Left ventricle myocardium superior (tissue), 1 donor: ENCODE measurements around the gene SMC1A. TPM values are rescaled to one million over a fixed set of nuclear protein-coding genes. Genes with fewer than 3 reads are reported as not detected.
"Not testable (repeated sequence)": the region's sequence is repeated elsewhere in the genome, so short reads cannot be mapped to it uniquely, and the experiment has no call there.

ENCODE experiments used
- ATAC-seq: fragments of 200-7000 bp; cut with Tn5 transposase; one replicate; pipeline ENCODE4 v1.9.1; 2020; ENCODE audit warnings: mild to moderate bottlenecking, moderate library complexity
- DNase-seq: peaks from one replicate; pipeline ENCODE4 v3.0.0-alpha.2; 2020
- intact Hi-C: fragments of 100-400 bp; cut with micrococcal nuclease; formaldehyde crosslinking; loops from one replicate; pipeline ENCODE4 v1.11.0; 2022
- microRNA-seq: library from miRNA; unstranded; fragments of <30 nt; microRNA quantifications from one replicate; pipeline ENCODE4 v1.2.0, GENCODE V29; 2020; ENCODE audit warnings: borderline number of aligned reads
- total RNA-seq: library from RNA; stranded (reverse); fragmentation: NEBNext Ultra II Directional; extraction: Animal tissue kit (Norgen Biotek cat#: 25700); gene quantifications from one replicate; pipeline ENCODE4 v1.2.1, GENCODE V29; 2021
- donor health status: DM: no; HTN: yes; CAD: no; lungs with severe emphysema.

SMC1A gene
- total RNA-seq, 1 donor from 2014 or later: 40.2 TPM

- ATAC-seq: no peak
- DNase-seq: no peak
- intact Hi-C loops: no loop called here
These were observed 49.1 kb downstream of the SMC1A start for GRCh38 chrX:53373307-53373706.

GRCh38 chrX:53366454-53366853 lies 56.0 kb downstream of the SMC1A start:
- DNase-seq, intact Hi-C loops, ATAC-seq: not testable (repeated sequence)

- no peak for DNase-seq
- intact Hi-C loops: no loop called here
- no peak for ATAC-seq
These were observed 60.0 kb downstream of the SMC1A start for GRCh38 chrX:53362449-53362848.

- intact Hi-C loops: no loop called here
- ATAC-seq (no peak), DNase-seq (no peak)
These were observed 64.5 kb downstream of the SMC1A start for GRCh38 chrX:53357799-53358530.

GRCh38 chrX:53356186-53356585 lies 66.3 kb downstream of the SMC1A start:
- ATAC-seq: no peak
- DNase-seq: no peak
- intact Hi-C loops: no loop called here

GRCh38 chrX:53354669-53355068 lies 67.8 kb downstream of the SMC1A start:
- no peak for ATAC-seq
- DNase-seq: no peak
- intact Hi-C loops: no loop called here

GRCh38 chrX:53347948-53348347 lies 74.5 kb downstream of the SMC1A start:
- ATAC-seq (no peak), DNase-seq (no peak)
- intact Hi-C loops: no loop called here

- no peak for DNase-seq
- intact Hi-C loops: no loop called here
- ATAC-seq: no peak
These were observed 81.4 kb downstream of the SMC1A start for GRCh38 chrX:53340852-53341645.

GRCh38 chrX:53337101-53337500 lies 85.4 kb downstream of the SMC1A start:
- DNase-seq: no peak
- intact Hi-C loops: no loop called here
- ATAC-seq: no peak

- intact Hi-C loops: no loop called here
- ATAC-seq: no peak
- DNase-seq: no peak
These were observed 88.6 kb downstream of the SMC1A start for GRCh38 chrX:53333853-53334252.

- intact Hi-C loops: no loop called here
- ATAC-seq (no peak), DNase-seq (no peak)
These were observed 90.2 kb downstream of the SMC1A start for GRCh38 chrX:53332204-53332603.

GRCh38 chrX:53330331-53330730 lies 92.1 kb downstream of the SMC1A start:
- DNase-seq (no peak), ATAC-seq (no peak)
- intact Hi-C loops: no loop called here

- ATAC-seq: no peak
- no peak for DNase-seq
- intact Hi-C loops: no loop called here
These were observed 97.7 kb downstream of the SMC1A start for GRCh38 chrX:53324803-53325202.

Small RNA genes within 50 kb of the gene (microRNA-seq; reads per million reads assigned to microRNA genes)
- not detected for gene MIR6857

Other genes with a start within 250 kb of the SMC1A start
- 33.7 TPM for gene KDM5C, start 197.4 kb downstream of the SMC1A start, total RNA-seq
- gene IQSEC2, start 141.1 kb downstream of the SMC1A start, total RNA-seq: 12.0 TPM
- gene RIBC1, start 219 bp upstream of the SMC1A start, total RNA-seq: 0.52 TPM
- gene HSD17B10, start 11.7 kb upstream of the SMC1A start, total RNA-seq: 102 TPM